Measurements from ENCODE around the gene MAEA.

Gene MAEA

DNA sequence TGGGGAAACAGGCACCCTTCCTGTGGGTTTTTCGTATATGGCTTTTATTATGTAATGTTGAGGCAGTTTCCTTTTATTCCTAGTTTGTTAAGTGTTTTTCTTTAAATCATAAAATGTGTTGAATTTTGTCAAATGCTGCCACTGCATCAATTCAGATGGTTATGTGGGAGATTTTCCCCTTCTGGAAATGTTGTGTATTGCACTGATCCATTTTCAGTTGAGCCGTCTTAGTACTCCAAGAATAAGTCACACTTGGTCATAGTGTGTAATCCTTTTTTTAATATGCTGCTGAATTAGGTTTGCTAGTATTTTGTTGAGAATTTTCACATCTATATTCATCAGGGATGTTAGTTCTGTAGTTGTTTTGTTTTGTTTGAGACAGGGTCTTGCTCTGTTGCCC, 31.2 kb upstream of the MAEA start:
- H3K4me3 ChIP-seq (replicated peaks in 1 of 2; ENCODE audit: low read depth in 2 of 2, low read length in 2 of 2): no peak overlapping the region
- no peak for DNase-seq (ENCODE audit: low read depth in 2 of 2)
- TF ChIP-seq, protein P1, sequence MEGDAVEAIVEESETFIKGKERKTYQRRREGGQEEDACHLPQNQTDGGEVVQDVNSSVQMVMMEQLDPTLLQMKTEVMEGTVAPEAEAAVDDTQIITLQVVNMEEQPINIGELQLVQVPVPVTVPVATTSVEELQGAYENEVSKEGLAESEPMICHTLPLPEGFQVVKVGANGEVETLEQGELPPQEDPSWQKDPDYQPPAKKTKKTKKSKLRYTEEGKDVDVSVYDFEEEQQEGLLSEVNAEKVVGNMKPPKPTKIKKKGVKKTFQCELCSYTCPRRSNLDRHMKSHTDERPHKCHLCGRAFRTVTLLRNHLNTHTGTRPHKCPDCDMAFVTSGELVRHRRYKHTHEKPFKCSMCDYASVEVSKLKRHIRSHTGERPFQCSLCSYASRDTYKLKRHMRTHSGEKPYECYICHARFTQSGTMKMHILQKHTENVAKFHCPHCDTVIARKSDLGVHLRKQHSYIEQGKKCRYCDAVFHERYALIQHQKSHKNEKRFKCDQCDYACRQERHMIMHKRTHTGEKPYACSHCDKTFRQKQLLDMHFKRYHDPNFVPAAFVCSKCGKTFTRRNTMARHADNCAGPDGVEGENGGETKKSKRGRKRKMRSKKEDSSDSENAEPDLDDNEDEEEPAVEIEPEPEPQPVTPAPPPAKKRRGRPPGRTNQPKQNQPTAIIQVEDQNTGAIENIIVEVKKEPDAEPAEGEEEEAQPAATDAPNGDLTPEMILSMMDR (IDR thresholded peaks at IDR 0.05; ENCODE audit: low read depth, low read length): peak; percentile 18

DNA sequence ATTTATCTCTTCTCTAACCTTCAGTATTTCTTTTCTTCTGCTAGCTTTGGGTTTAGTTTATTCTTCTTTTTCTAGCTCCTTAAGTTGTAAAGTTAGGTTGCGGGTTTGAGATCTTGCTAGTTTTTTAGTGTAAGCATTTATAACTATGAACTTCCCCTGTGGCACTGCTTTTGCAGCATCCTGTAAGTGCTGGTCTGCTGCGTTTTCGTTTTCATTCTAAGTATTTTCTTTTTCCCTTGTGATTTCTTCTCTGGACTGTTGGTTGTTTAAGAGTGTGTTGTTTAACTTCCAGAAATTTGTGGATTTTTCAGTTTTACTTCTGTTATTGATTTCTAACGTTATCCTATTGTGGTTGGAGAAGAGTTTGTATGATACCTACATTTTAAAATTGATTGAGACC, 29.7 kb upstream of the MAEA start:
- DNase-seq (ENCODE audit: low read depth in 2 of 2): no peak
- TF ChIP-seq, protein P1 (IDR thresholded peaks at IDR 0.05; ENCODE audit: low read depth, low read length): no peak

DNA sequence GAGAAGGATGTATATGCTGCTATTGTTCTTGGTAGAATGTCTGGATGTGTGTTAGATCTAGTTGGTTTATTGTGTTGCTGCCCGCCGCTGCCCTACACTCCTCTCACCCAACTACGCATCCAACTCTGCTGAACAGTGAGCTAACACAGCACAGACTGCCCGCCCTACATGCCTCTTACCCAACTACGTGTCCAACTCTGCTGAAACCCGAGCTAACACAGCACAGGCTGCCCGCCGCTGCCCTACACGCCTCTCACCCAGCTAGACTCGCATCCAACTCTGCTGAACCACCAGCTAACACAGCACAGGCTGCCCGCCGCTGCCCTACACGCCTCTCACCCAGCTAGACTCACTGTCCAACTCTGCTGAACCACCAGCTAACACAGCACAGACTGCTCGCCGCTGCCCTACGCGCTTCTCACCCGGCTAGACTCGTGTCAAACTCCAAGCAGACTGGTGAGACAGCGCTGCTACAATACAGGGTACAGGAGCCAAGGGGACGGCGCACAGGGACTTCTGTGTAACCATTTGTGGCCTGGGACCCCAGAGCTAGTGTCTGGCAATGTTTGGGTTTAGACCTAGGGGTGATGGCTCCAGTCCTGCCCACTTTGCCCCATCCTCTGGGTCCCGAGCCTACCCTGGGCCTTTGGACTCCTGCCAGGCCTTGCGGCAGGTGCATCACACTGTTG, 29.1 kb upstream of the MAEA start:
- TF ChIP-seq, protein P1 (IDR thresholded peaks at IDR 0.05; ENCODE audit: low read depth, low read length): no peak
- no peak overlapping the region for H3K4me3 ChIP-seq (replicated peaks in 1 of 2; ENCODE audit: low read depth in 2 of 2, low read length in 2 of 2)
- no peak for DNase-seq (ENCODE audit: low read depth in 2 of 2)

More for the DNA sequence above, 29.7 kb upstream of the MAEA start:
- no peak overlapping the region for H3K4me3 ChIP-seq (replicated peaks in 1 of 2; ENCODE audit: low read depth in 2 of 2, low read length in 2 of 2)

DNA sequence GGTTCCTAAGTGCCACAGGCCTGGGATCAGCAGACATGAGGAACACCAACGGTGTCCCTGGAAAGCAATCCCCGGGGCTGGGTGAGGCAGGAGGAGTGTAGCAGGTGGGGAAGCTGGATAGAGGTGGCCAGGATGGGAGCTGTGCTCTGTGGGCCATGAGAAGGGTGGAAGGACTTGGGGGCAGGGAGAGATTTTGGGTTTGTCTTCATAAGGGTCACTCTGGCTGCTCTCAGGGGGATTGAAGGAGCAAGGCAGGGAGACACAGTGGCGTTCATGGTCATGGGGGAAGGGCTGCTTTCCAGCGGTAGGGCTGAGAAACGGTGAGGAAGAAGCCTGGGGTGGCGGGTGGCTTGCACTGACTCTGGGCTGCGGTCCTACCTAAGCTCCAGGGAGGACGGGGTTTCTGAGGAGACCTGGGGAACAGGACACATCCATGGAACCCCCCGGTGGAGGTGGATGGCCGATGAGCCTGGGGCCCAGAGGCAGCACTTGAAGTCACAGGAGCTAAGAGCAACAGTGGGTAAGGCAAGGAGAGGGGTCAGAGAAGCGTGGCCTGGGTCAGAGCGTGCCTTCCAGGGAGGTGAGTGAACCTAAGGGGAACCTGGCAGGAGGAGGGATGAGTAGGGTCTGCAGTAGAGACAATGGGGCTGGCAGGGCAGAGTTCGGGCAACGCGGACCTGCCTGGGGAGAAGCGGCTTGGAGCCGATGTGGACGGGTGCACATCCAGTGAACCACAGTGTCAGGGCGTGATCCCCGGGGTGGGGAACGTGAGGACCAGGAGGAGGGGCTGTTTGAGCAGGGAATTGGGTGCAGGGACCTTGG, 28.4 kb upstream of the MAEA start:
- TF ChIP-seq, protein P1 (IDR thresholded peaks at IDR 0.05; ENCODE audit: low read depth, low read length): no peak
- no peak overlapping the region for H3K4me3 ChIP-seq (replicated peaks in 1 of 2; ENCODE audit: low read depth in 2 of 2, low read length in 2 of 2)
- no peak for DNase-seq (ENCODE audit: low read depth in 2 of 2)

DNA sequence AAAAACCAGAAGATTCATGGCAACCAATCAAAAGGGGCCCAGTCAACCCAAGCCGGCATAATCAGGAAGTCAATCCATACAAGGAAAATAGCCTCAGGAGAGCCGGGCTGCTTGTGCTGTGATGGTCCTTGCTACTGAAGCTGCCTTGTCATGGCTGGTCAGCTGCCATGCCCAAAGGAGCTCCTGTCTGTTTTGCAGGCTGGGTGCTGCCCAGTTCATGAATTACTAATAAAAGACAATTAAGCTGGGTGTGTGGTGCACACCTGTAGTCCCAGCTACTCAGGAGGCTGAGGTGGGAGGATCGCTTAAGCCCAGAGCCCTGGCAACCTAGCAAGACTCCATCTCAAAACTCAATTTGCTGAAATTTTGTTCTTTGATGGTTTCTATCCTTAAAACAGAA, 24.7 kb upstream of the MAEA start:
- no peak overlapping the region for H3K4me3 ChIP-seq (replicated peaks in 1 of 2; ENCODE audit: low read depth in 2 of 2, low read length in 2 of 2)
- DNase-seq (ENCODE audit: low read depth in 2 of 2): no peak
- TF ChIP-seq, protein P1 (IDR thresholded peaks at IDR 0.05; ENCODE audit: low read depth, low read length): no peak

DNA sequence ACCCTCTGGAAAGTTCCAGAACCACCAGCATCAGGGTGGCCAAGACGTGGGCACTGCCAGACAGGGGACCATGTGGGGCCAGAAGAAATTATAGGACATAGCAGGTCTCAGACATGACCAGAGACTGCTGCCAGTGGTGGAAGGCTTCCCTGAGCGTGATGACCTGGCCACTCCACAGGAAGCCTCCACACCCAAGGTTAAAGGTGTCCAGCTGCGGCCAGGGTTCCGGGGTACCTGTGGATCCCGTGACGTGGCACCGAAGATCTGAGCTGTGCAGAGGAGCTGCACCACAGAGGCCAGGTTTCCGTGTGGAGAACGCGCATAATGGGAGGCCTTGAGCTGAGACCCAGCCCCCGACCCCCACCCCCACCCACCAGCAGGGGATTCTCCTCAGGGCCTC, 24.3 kb upstream of the MAEA start:
- TF ChIP-seq, protein P1 (IDR thresholded peaks at IDR 0.05; ENCODE audit: low read depth, low read length): no peak
- H3K4me3 ChIP-seq (replicated peaks in 1 of 2; ENCODE audit: low read depth in 2 of 2, low read length in 2 of 2): no peak overlapping the region
- DNase-seq (ENCODE audit: low read depth in 2 of 2): no peak

Data from cardiac fibroblast (primary cell).